Upper lobe of right lung (tissue), 1 donor: ENCODE data around the gene POLN. TPM values are rescaled to one million over a fixed set of nuclear protein-coding genes. Genes with fewer than 3 reads are reported as not detected.
A peak's percentile ranks its signal among the peaks of the same experiment; 100 is the strongest.

Experiments
- ATAC-seq: fragments of 200-7000 bp; cut with Tn5 transposase; one replicate; pipeline ENCODE4 v1.9.1; 2020; ENCODE audit warnings: mild to moderate bottlenecking, moderate library complexity
- DNase-seq: peaks from one replicate; pipeline ENCODE4 v3.0.0-alpha.2; 2020
- H3K27ac ChIP-seq: fragments of 200-600 bp; one replicate; pipeline ENCODE4 v1.8.0; 2022
- H3K27me3 ChIP-seq: fragments of 200-600 bp; one replicate; pipeline ENCODE4 v1.8.0; 2022; ENCODE audit warnings: mild to moderate bottlenecking
- H3K36me3 ChIP-seq: fragments of 200-600 bp; one replicate; pipeline ENCODE4 v1.8.0; 2022
- H3K4me1 ChIP-seq: fragments of 200-600 bp; one replicate; pipeline ENCODE4 v1.8.0; 2022
- H3K4me3 ChIP-seq: fragments of 200-600 bp; one replicate; pipeline ENCODE4 v1.8.0; 2022; ENCODE audit warnings: mild to moderate bottlenecking
- H3K9me3 ChIP-seq: fragments of 200-600 bp; one replicate; pipeline ENCODE4 v1.8.0; 2022
- CTCF ChIP-seq: fragments of 200-600 bp; IDR thresholded peaks from one replicate; pipeline ENCODE4 v1.8.0; 2022; ENCODE audit warnings: antibody characterized with exemption
- intact Hi-C: fragments of 100-400 bp; cut with DNase I; formaldehyde crosslinking; loops from one replicate; pipeline ENCODE4 v1.11.0; 2022
- total RNA-seq: library from RNA; stranded (reverse); fragmentation: NEBNext Ultra II Directional; extraction: Animal tissue kit (Norgen Biotek cat#: 25700); gene quantifications from one replicate; pipeline ENCODE4 v1.2.1, GENCODE V29; 2021
- donor health status: DM: no; HTN: yes; CAD: no; lungs with severe emphysema.

The POLN gene
- total RNA-seq, 1 donor from 2014 or later = 2.7 TPM

GRCh38 chr4:2069161-2069971, 172.6 kb downstream of the POLN start:
- Histone ChIP-seq H3K27ac (no peak overlapping the region), H3K27me3 (no peaks in the 10 kb centered on the region)

DNA sequence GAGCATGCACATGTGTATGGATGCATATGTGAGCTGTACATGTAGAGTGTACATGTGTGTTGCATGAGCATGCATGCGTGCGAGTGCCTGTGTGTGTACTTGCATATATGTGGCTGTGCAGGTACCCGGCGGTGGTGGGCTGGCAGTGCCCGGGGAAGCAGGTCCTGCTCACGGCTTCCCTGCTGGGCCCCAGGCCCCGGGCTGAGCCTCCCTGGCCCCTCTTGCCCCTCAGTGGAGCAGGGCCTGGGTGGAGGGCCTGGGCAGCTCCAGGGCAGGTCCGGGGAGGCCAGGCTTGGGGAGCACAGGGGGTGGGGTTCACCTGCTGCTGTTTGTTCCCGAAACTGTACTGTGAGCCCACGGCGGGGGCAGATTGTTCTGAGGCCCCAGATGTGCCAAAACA, 173.4 kb downstream of the POLN start:
- intact Hi-C loops = no loop called here
- TF ChIP-seq CTCF = no peak
- ATAC-seq (no peak), DNase-seq (peak; percentile 40)
- H3K9me3 ChIP-seq = no peaks in the 10 kb centered on the region
- no peaks in the 10 kb centered on the region for H3K4me1 ChIP-seq
- H3K27ac ChIP-seq = no peak overlapping the region
- H3K36me3 ChIP-seq = no peaks in the 10 kb centered on the region
- H3K27me3 ChIP-seq = no peaks in the 10 kb centered on the region
- no peak overlapping the region for H3K4me3 ChIP-seq

More at GRCh38 chr4:2069161-2069971, 172.6 kb downstream of the POLN start:
- Histone ChIP-seq H3K4me1 (no peaks in the 10 kb centered on the region), H3K9me3 (no peaks in the 10 kb centered on the region), H3K4me3 (no peak overlapping the region), H3K36me3 (no peaks in the 10 kb centered on the region)
- ATAC-seq (no peak), DNase-seq (peak; percentile 58)
- no peak for TF ChIP-seq CTCF
- intact Hi-C loops = no loop called here

GRCh38 chr4:2068198-2068470, 173.8 kb downstream of the POLN start:
- no peaks in the 10 kb centered on the region for H3K27me3 ChIP-seq
- TF ChIP-seq CTCF = no peak
- no peaks in the 10 kb centered on the region for H3K4me1 ChIP-seq
- no peak overlapping the region for H3K4me3 ChIP-seq
- no peak for ATAC-seq
- H3K36me3 ChIP-seq = no peaks in the 10 kb centered on the region
- no peak for DNase-seq
- no peaks in the 10 kb centered on the region for H3K9me3 ChIP-seq
- H3K27ac ChIP-seq = no peak overlapping the region
- intact Hi-C loops = no loop called here

DNA sequence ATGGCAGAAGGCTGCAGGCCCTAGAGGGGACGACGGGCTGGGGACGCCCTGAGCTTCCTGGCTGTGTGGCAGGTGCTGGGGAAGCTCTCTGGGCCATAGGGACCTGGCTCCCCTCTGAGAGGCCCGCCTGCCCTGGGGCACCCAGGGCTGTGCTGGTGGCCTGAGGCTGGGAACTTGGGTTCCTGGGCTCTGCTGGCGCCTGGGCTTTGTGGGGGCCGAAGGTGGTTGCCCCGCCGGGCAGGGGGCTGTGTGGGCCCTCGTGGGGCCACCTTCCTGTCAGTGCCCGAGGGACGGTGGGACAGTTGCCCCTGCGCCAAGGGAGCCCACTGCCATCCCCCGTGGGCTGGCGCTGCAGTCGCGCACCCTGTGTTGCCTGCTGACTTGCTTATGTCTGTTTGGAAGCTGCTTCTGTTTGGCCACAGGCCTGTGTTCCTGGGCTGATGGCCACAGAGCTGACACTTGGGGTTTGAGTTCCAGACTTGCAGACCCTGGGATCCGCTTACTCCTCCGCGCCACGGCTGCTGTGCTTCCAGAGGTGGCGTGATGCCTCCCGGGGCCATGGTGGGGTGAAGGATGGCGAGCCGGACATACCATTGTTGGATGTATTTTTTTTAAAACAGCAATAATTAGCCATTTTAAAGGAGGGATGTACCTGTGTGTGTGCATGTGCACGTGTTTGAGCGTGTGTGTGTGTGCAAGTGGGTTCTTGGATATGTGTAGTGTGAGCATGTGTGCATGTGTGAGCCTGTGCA, 174.3 kb downstream of the POLN start:
- Histone ChIP-seq H3K27ac (no peak overlapping the region), H3K4me1 (no peaks in the 10 kb centered on the region), H3K9me3 (no peaks in the 10 kb centered on the region), H3K27me3 (no peaks in the 10 kb centered on the region), H3K36me3 (no peaks in the 10 kb centered on the region), H3K4me3 (no peak overlapping the region)
- no peak for TF ChIP-seq CTCF
- intact Hi-C loops = no loop called here
- ATAC-seq (no peak), DNase-seq (peak; percentile 60)

- DNase-seq (peak; percentile 47), ATAC-seq (no peak)
- Histone ChIP-seq H3K4me3 (no peak overlapping the region), H3K9me3 (no peaks in the 10 kb centered on the region), H3K4me1 (no peaks in the 10 kb centered on the region), H3K27me3 (peaks cover 2% of the 10 kb centered on the region), H3K27ac (no peak overlapping the region), H3K36me3 (no peaks in the 10 kb centered on the region)
- TF ChIP-seq CTCF = no peak
- intact Hi-C loops = no loop called here
These were observed 175.1 kb downstream of the POLN start for GRCh38 chr4:2066571-2067445.
